Fibroblast of villous mesenchyme (primary cell): ENCODE measurements around the gene DYNC1H1. TPM values are rescaled to one million over a fixed set of nuclear protein-coding genes. Genes with fewer than 3 reads are reported as not detected.

Experiments used
- DNase-seq: peaks from one replicate; pipeline ENCODE4 v3.0.0-alpha.2; 2010; ENCODE audit warnings: low read depth
- H3K4me3 ChIP-seq: 2 replicates; pipeline ENCODE4 v1.5.1; 2011; ENCODE audit warnings: low read depth, mild to moderate bottlenecking, low read length
- total RNA-seq: library from RNA; depleted of rRNA; stranded (reverse); fragments of >200 nt; gene quantifications from 2 replicates; pipeline ENCODE4 v1.2.3, GENCODE V29; 2012
- TF ChIP-seq, protein P1 (sequence below): IDR thresholded peaks from 2 replicates; pipeline ENCODE4 v1.5.1; 2012; ENCODE audit warnings: low read depth, mild to moderate bottlenecking, low read length; ENCODE audit not compliant: insufficient read depth

DYNC1H1 gene
- total RNA-seq, 1 donor: 518 TPM

DNA sequence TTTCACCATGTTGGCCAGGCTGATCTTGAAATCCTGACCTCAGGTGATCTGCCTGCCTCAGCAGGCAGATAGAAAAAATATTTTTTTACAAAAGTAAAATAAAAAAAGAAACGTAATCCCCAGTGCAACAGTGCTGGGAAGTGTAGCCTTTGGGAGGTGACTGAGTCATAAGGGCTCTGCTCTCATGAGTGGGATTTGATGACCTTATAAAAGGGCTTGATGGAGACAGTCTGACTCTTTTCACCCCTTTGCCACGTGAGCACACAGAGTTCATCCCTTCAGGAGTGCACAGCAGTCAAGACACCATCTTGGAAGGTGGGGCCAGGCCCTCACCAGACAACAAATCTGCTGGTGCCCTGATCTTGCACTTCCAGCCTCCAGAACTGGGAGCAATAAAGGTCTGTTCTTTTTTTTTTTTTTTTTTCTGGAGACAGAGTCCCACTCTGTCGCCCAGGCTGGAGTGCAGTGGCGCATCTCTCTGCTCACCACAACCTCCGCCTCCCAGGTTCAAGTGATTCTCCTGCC, 24.7 kb upstream of the DYNC1H1 start:
- H3K4me3 ChIP-seq: no peak overlapping the region
- TF ChIP-seq, protein P1, sequence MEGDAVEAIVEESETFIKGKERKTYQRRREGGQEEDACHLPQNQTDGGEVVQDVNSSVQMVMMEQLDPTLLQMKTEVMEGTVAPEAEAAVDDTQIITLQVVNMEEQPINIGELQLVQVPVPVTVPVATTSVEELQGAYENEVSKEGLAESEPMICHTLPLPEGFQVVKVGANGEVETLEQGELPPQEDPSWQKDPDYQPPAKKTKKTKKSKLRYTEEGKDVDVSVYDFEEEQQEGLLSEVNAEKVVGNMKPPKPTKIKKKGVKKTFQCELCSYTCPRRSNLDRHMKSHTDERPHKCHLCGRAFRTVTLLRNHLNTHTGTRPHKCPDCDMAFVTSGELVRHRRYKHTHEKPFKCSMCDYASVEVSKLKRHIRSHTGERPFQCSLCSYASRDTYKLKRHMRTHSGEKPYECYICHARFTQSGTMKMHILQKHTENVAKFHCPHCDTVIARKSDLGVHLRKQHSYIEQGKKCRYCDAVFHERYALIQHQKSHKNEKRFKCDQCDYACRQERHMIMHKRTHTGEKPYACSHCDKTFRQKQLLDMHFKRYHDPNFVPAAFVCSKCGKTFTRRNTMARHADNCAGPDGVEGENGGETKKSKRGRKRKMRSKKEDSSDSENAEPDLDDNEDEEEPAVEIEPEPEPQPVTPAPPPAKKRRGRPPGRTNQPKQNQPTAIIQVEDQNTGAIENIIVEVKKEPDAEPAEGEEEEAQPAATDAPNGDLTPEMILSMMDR: no peak
- no peak for DNase-seq

DNA sequence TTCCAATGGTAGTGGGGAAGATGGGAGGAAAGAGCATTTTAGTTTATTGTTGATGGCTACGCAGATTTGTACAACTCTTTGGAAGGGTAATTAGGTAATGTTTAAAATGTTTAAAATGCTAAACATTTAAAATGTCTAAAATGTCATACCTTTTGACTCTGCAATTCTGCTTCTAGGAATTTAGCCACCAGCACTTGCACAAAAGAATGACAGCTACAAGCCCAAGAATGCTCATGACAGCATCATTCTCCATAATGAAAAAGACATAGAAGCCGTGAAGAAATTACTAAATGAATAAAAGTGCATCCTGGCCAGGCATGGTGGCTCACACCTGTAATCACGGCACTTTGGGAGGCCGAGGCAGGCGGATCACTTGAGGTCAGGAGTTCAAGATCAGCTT, 19.9 kb upstream of the DYNC1H1 start:
- TF ChIP-seq, protein P1: no peak
- DNase-seq: no peak
- H3K4me3 ChIP-seq: no peak overlapping the region

DNA sequence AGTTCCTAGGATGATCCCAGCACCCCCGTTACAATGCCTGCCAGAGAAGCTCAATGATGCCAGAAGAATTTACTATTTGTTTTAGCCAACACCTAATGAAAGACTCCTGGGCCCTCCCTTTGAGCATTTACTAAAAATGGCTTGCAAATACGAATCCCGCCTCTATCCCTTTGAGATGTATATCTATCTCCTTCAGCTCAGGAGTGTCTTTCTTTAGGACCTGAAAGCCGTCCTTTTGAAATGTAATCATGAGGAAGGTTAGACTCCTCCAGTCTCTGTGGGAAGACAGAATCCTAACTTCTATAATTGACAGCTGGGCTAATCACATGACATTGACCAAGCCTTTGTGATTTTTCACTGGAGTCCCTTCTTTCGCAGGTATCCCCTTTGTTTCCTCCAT, 19.2 kb upstream of the DYNC1H1 start:
- H3K4me3 ChIP-seq: no peak overlapping the region
- TF ChIP-seq, protein P1: no peak
- DNase-seq: no peak

DNA sequence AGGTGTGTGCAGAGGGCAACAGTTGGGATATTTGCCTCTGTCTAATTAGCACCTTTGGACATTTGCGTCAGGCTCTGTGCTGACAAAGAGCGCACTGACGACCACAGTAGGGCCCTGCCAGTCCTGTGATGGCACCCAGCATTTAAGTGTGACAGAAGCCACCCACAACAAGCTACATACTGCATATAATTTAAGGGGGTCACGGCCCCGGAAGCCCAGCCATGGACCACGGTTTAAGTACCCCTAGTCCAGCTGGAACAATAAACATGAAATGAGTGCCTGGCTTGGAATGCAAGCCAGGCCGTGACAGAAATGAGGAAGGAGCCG, 16.8 kb upstream of the DYNC1H1 start:
- H3K4me3 ChIP-seq: peak overlapping the region; percentile 83
- DNase-seq: no peak
- TF ChIP-seq, protein P1: no peak

DNA sequence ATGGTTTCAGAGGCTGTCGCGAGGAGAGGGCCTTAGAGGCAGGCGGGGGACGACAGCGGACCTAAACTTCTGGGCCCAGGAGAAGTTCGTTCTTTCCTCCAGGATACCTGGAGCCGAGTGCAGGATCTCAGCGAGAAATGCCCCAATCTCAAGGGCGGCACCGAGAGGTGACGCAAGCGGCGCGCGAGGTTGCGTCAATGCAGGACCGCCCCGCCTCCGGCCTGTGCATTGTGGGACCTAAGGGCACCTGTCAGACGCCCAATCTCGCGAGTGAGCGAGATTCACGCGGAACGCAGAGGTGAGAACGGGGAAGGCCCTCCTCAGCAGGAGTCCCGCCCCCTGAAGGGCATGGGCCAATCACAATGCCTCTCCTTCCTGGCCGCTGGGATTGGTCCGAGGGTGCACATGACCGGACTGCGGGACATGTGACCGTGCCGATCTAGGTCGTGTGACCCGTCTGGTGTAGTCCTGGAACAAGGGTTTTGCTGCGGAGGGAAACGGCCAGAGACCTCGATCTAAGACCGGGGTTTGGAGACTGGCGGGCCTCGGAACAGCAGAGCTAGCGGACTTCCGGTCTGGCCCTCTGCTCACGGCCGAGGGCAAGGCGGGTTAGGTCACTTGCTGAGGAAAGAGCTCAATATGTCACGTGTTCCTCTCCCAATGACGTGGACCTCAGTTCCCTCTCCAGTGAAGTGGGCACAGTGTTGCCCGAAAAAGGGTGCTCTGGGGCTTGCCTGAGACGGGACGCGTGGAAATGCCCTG, 16.3 kb upstream of the DYNC1H1 start:
- DNase-seq: peak; percentile 100
- TF ChIP-seq, protein P1: no peak
- H3K4me3 ChIP-seq: peak overlapping the region; percentile 90

DNA sequence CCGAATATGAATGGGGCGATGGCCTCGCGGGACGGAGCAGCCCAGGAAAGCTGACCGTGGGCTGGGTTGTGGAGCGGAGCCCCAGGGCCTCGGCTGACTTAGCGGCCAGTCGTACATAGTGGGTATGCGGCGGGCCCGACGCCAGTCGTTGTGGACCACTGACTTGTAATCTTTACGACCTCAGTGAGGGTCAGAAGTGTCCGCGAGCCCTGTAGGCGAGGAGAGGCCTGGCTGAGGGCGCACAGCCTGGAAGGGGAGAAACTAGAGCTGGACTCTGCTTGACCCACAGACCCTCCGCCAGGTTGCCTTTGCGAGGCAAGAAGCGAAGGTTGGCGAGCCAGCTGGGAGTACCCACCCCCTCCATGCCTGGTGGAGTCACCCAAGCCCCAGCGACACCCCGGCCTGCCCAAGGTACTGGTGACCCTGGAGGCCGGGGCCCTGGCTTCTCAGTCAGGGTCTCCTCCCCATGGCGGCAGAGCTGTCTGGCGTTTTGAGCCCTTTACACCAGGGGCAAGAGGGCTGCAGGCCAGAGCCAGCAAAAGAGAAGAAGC, 15.6 kb upstream of the DYNC1H1 start:
- H3K4me3 ChIP-seq: peak overlapping the region; percentile 90
- TF ChIP-seq, protein P1: no peak
- DNase-seq: no peak
